Endothelial cell of umbilical vein (primary cell): ENCODE measurements around the gene GOLGA6L10. TPM values are rescaled to one million over a fixed set of nuclear protein-coding genes. Genes with fewer than 3 reads are reported as not detected.
"Not testable (repeated sequence)": the region's sequence is repeated elsewhere in the genome, so short reads cannot be mapped to it uniquely, and the experiment has no call there.

Experiments
- BruUV-seq: library from RNA; stranded (reverse); fragments of 400-500 nt; replicated peaks from 2 replicates; lab custom pipeline; 2021; lab: Mats Ljungman, UMichigan
- CTCF ChIA-PET: fragments of 300-600, 350-600 bp; sonication (Branson Sonifier 250); formaldehyde crosslinking; loops from one replicate; lab custom pipeline; 2021; ENCODE audit warnings: antibody characterized with exemption, inconsistent platforms; lab: Charles Lee
- POLR2A ChIA-PET: fragments of 300-600, 350-600 bp; sonication (Branson Sonifier 250); formaldehyde crosslinking; loops from one replicate; lab custom pipeline; 2021; ENCODE audit warnings: antibody characterized with exemption, inconsistent platforms; lab: Charles Lee
- DNase-seq: peaks from one replicate; pipeline ENCODE4 v3.0.0-alpha.2; 2011; ENCODE audit warnings: low read depth, low spot score
- FAIRE-seq: peaks from 2 replicates; lab custom pipeline; 2011; peaks lifted over from hg19 to GRCh38; lab: Jason Lieb, UNC
- H2AFZ ChIP-seq: 2 replicates; pipeline ENCODE4 v1.6.0; 2012; ENCODE audit warnings: low read depth, low read length, control low read depth, inconsistent platforms
- H3K27ac ChIP-seq: 2 replicates; pipeline ENCODE4 v1.5.1; 2011; ENCODE audit warnings: low read depth, mild to moderate bottlenecking, control low read depth, low read length, moderate library complexity; ENCODE audit not compliant: insufficient read depth
- H3K27me3 ChIP-seq, 2 experiments: 2 replicates each; pipeline versions ENCODE4 v1.6.0 to v1.6.1; 2011; ENCODE audit warnings: low read length in 2 of 2, mixed read lengths in 1 of 2; ENCODE audit not compliant: control insufficient read depth in 2 of 2, insufficient read depth in 2 of 2
- H3K36me3 ChIP-seq, 2 experiments: 2 replicates in 1 of 2; 3 replicates in 1 of 2; pipeline ENCODE4 v1.5.1; 2011; ENCODE audit warnings: low read length in 2 of 2, mild to moderate bottlenecking in 1 of 2, moderate library complexity in 1 of 2; ENCODE audit not compliant: control insufficient read depth in 2 of 2, insufficient read depth in 2 of 2; ENCODE audit errors: extremely low read depth in 1 of 2
- H3K4me1 ChIP-seq: 3 replicates; pipeline ENCODE4 v1.5.1; 2011; ENCODE audit warnings: mild to moderate bottlenecking, low read length; ENCODE audit not compliant: control insufficient read depth, insufficient read depth; ENCODE audit errors: extremely low read depth
- H3K4me2 ChIP-seq: 2 replicates; pipeline ENCODE4 v1.6.1; 2011; ENCODE audit warnings: low read length, control low read depth, mixed read lengths; ENCODE audit not compliant: insufficient read depth
- H3K4me3 ChIP-seq, 3 experiments: fragments of 200-600 bp in 1 of 3; sonication (generic), shearing (Covaris generic) in 1 of 3; replicated peaks in 1 of 3; 2 replicates each; pipeline ENCODE4 v1.5.1; 2011 to 2016; ENCODE audit warnings: control low read depth in 3 of 3, low read length in 3 of 3, mild to moderate bottlenecking in 2 of 3, inconsistent platforms in 1 of 3, low read depth in 1 of 3, moderate library complexity in 1 of 3; ENCODE audit not compliant: insufficient read depth in 1 of 3
- H3K79me2 ChIP-seq: 2 replicates; pipeline ENCODE4 v1.6.0; 2012; ENCODE audit warnings: low read length, inconsistent platforms; ENCODE audit not compliant: control insufficient read depth, insufficient read depth
- H3K9ac ChIP-seq: replicated peaks from 2 replicates; pipeline ENCODE3; 2011; ENCODE audit warnings: low read length, control low read depth; ENCODE audit not compliant: insufficient read depth; ENCODE audit errors: extremely low read depth
- H3K9me1 ChIP-seq: replicated peaks from 3 replicates; pipeline ENCODE4 v1.6.0; 2011; ENCODE audit warnings: mild to moderate bottlenecking, low read length; ENCODE audit not compliant: control insufficient read depth, insufficient read depth; ENCODE audit errors: extremely low read depth
- H3K9me3 ChIP-seq: replicated peaks from 2 replicates; pipeline ENCODE4 v1.5.1; 2012; ENCODE audit warnings: low read length, inconsistent platforms; ENCODE audit not compliant: control insufficient read depth, insufficient read depth
- H4K20me1 ChIP-seq: replicated peaks from 2 replicates; pipeline ENCODE3; 2011; ENCODE audit warnings: mild to moderate bottlenecking, low read length; ENCODE audit not compliant: control insufficient read depth, insufficient read depth; ENCODE audit errors: extremely low read depth
- CTCF ChIP-seq, 2 donors: IDR thresholded peaks; 1 replicate in 1 of 2; 2 replicates in 1 of 2; pipeline ENCODE4 v1.5.1; 2011; ENCODE audit warnings: low read length in 2 of 2, mild to moderate bottlenecking in 2 of 2, moderate library complexity in 2 of 2, control low read depth in 1 of 2, inconsistent platforms in 1 of 2, low read depth in 1 of 2; ENCODE audit not compliant: insufficient read depth in 1 of 2; ENCODE audit errors: extremely low read depth in 1 of 2
- EZH2 ChIP-seq: IDR thresholded peaks from 2 replicates; pipeline ENCODE4 v1.6.1; 2012; ENCODE audit warnings: borderline replicate concordance, low read depth, mild to moderate bottlenecking, moderate library complexity, low read length, inconsistent platforms; ENCODE audit not compliant: severe bottlenecking
- FOS ChIP-seq: IDR thresholded peaks from 2 replicates; pipeline ENCODE4 v1.6.1; 2011; ENCODE audit warnings: mild to moderate bottlenecking, low read length, moderate library complexity, borderline replicate concordance; ENCODE audit not compliant: insufficient read depth
- GATA2 ChIP-seq: IDR thresholded peaks from 2 replicates; pipeline ENCODE4 v1.7.0; 2011; ENCODE audit warnings: low read depth, mild to moderate bottlenecking, moderate library complexity, mixed read lengths, low read length; ENCODE audit not compliant: insufficient read length, insufficient read depth
- JUN ChIP-seq: IDR thresholded peaks from 2 replicates; pipeline ENCODE4 v1.6.1; 2011; ENCODE audit warnings: borderline replicate concordance, low read depth; ENCODE audit not compliant: insufficient read length, insufficient read depth
- MAX ChIP-seq: IDR thresholded peaks from 2 replicates; pipeline ENCODE4 v1.6.1; 2011; ENCODE audit not compliant: insufficient read depth, insufficient read length
- MYC ChIP-seq: IDR thresholded peaks from one replicate; pipeline ENCODE4 v1.6.1; 2011; ENCODE audit warnings: mild to moderate bottlenecking, low read depth, low read length
- POLR2A ChIP-seq: IDR thresholded peaks from 2 replicates; pipeline ENCODE4 v1.6.1; 2012; ENCODE audit warnings: low read depth, mild to moderate bottlenecking, control low read depth, low read length
- POLR2AphosphoS5 ChIP-seq: IDR thresholded peaks from 2 replicates; pipeline ENCODE4 v1.6.1; 2012; ENCODE audit warnings: low read depth, mild to moderate bottlenecking, control low read depth, low read length, moderate library complexity; ENCODE audit not compliant: insufficient read depth
- dilution Hi-C: fragments of 300-500 bp; cut with MboI; formaldehyde crosslinking; loops from one replicate; pipeline ENCODE4 v1.15.0; 2019; ENCODE audit warnings: low sequenced_read_pairs; ENCODE audit not compliant: extremely low pct_ligation_motif_present
- intact Hi-C: fragments of 100-400 bp; cut with micrococcal nuclease; formaldehyde crosslinking; loops from one replicate; pipeline ENCODE4 v1.10.0; 2022
- polyA plus RNA-seq, 4 experiments: library from polyadenylated mRNA; depleted of rRNA in 3 of 4; stranded (reverse) in 3 of 4; unstranded in 1 of 4; fragments of >200 nt; gene quantifications; 2 replicates each; pipeline versions ENCODE4 v1.2.1 to v1.2.3, GENCODE V29; 2011 to 2012; ENCODE audit warnings: missing spikeins in 1 of 4
- total RNA-seq: library from RNA; stranded (reverse); gene quantifications from 2 replicates; pipeline ENCODE4 v1.2.3, GENCODE V29; 2021

GOLGA6L10 gene
- total and polyA plus RNA-seq, 2 donors (not counting 3 experiments of a cell fraction or from before 2014, with no cell fraction given), result 1.2 to 3.9 TPM

DNA sequence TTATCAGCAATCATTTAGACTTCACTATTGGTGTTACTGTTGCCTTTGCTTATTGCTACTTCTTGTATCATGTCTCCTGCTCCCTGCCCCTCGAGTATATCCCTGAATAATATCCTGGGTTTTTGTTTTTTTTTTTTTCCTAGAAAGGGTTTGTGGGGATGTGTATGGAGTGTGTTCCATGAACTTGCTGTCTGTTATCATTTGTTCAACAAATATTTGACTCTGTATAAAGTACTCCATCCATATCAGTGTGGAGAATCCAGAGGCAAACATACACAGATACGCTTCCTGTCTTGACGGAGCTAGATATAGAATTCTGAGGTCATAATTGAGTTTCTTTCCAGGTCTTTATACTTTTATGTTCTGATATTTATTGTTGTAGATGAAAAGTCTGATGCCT lies 48.5 kb upstream of the GOLGA6L10 start:
- intact Hi-C loops, result no loop called here
- H3K27ac ChIP-seq, result no peak overlapping the region
- CTCF ChIA-PET, result no interaction called here
- no peaks in the 10 kb centered on the region for H4K20me1 ChIP-seq
- POLR2A ChIA-PET, result no interaction called here
- no peak overlapping the region for H3K9ac ChIP-seq
- H3K4me1 ChIP-seq, result no peaks in the 10 kb centered on the region
- no peaks in the 10 kb centered on the region for H3K9me3 ChIP-seq
- no TSS peak for BruUV-seq
- FAIRE-seq (no peak), DNase-seq (no peak)
- no peaks in the 10 kb centered on the region for H3K9me1 ChIP-seq
- TF ChIP-seq POLR2AphosphoS5 (no peak), CTCF (IDR thresholded peaks at IDR 0.05; ENCODE audit: extremely low read depth in 1 of 2, insufficient read depth in 1 of 2, low read depth in 1 of 2, low read length in 2 of 2) (no peak), GATA2 (no peak), MYC (no peak), MAX (no peak), FOS (no peak), JUN (no peak), EZH2 (no peak), POLR2A (no peak)
- no peaks in the 10 kb centered on the region for H3K36me3 ChIP-seq
- H3K4me3 ChIP-seq, result no peak overlapping the region
- H3K4me2 ChIP-seq, result no peak overlapping the region
- no peak overlapping the region for H2AFZ ChIP-seq
- H3K27me3 ChIP-seq, result no peaks in the 10 kb centered on the region
- dilution Hi-C loops, result no loop called here
- no peaks in the 10 kb centered on the region for H3K79me2 ChIP-seq

GRCh38 chr15:82395788-82396187 lies 46.5 kb upstream of the GOLGA6L10 start:
- H4K20me1 ChIP-seq, H3K9me3 ChIP-seq, H3K79me2 ChIP-seq, DNase-seq, H3K27me3 ChIP-seq, H3K4me3 ChIP-seq, FAIRE-seq, H3K4me2 ChIP-seq, POLR2A ChIA-PET, intact Hi-C loops, H3K9ac ChIP-seq, dilution Hi-C loops, H3K27ac ChIP-seq, H2AFZ ChIP-seq, CTCF ChIA-PET, H3K36me3 ChIP-seq, BruUV-seq, H3K9me1 ChIP-seq, H3K4me1 ChIP-seq: not testable (repeated sequence)
